Tibial artery (tissue), 4 donors: ENCODE results near the gene NXPH2.

Experiments used
- DNase-seq, 2 donors: peaks; one replicate each; pipeline ENCODE4 v3.0.0-alpha.2; 2019
- H3K27ac ChIP-seq, 2 donors: fragments of 200-600 bp; sonication (generic) in 1 of 2; 1 replicate in 1 of 2; 2 replicates in 1 of 2; pipeline ENCODE4 v1.5.1; 2018 to 2019; ENCODE audit warnings: mild to moderate bottlenecking in 1 of 2
- H3K27me3 ChIP-seq, 2 donors: fragments of 200-600 bp; sonication (generic) in 1 of 2; one replicate each; pipeline versions ENCODE4 v1.5.1 to v1.6.0; 2016 to 2019
- H3K36me3 ChIP-seq, 3 donors: fragments of 200-600 bp; sonication (generic) in 2 of 3; one replicate each; pipeline ENCODE4 v1.5.1; 2016 to 2019; ENCODE audit warnings: mild to moderate bottlenecking in 2 of 3
- H3K4me1 ChIP-seq, 4 donors: fragments of 200-600 bp; sonication (generic) in 2 of 4; 1 replicate in 3 of 4; 2 replicates in 1 of 4; pipeline ENCODE4 v1.5.1; 2016 to 2019
- H3K4me3 ChIP-seq, 2 donors: fragments of 200-600 bp; sonication (generic) in 1 of 2; 1 replicate in 1 of 2; 2 replicates in 1 of 2; pipeline ENCODE4 v1.5.1; 2018 to 2019; ENCODE audit warnings: mild to moderate bottlenecking in 2 of 2
- H3K9me3 ChIP-seq, 3 donors: fragments of 200-600 bp; sonication (generic) in 1 of 3; one replicate each; pipeline ENCODE4 v1.5.1; 2016 to 2019
- intact Hi-C: fragments of 100-400 bp; cut with DNase I; formaldehyde crosslinking; loops from one replicate; pipeline ENCODE4 v1.15.0; 2023; ENCODE audit warnings: low total_unique reads
- TF ChIP-seq, protein P1 (sequence below), 2 experiments: fragments of 200-600 bp in 1 of 2; fragments of 450-650 bp in 1 of 2; IDR thresholded peaks; one replicate each; pipeline ENCODE4 v1.5.1; 2017 to 2019; ENCODE audit warnings: antibody characterized with exemption in 2 of 2, mild to moderate bottlenecking in 1 of 2, moderate library complexity in 1 of 2

The NXPH2 gene

DNA sequence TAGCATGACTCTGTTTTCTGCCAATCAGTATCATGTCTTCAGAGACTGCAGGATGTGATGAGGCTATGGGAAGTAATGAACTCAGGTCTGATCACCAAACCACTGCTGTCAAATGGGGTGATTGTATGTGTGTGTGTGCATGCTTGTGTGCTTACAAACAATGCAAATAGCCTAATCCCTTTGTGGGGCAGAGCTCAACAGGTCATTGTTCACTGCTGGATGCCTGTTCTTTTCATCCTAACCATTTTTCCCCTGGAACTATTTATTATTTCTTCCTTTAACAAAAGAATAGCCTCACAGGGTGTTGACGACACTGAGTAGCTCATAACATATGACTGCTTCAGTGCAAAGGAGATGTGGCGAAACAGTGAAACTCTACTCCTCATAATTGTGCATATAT lies 55.9 kb downstream of the NXPH2 start:
- Histone ChIP-seq H3K27me3 (no peaks in the 10 kb centered on the region), H3K36me3 (no peaks in the 10 kb centered on the region), H3K9me3 (no peaks in the 10 kb centered on the region), H3K27ac (no peak overlapping the region), H3K4me3 (no peak overlapping the region), H3K4me1 (no peaks in the 10 kb centered on the region)
- TF ChIP-seq, protein P1, sequence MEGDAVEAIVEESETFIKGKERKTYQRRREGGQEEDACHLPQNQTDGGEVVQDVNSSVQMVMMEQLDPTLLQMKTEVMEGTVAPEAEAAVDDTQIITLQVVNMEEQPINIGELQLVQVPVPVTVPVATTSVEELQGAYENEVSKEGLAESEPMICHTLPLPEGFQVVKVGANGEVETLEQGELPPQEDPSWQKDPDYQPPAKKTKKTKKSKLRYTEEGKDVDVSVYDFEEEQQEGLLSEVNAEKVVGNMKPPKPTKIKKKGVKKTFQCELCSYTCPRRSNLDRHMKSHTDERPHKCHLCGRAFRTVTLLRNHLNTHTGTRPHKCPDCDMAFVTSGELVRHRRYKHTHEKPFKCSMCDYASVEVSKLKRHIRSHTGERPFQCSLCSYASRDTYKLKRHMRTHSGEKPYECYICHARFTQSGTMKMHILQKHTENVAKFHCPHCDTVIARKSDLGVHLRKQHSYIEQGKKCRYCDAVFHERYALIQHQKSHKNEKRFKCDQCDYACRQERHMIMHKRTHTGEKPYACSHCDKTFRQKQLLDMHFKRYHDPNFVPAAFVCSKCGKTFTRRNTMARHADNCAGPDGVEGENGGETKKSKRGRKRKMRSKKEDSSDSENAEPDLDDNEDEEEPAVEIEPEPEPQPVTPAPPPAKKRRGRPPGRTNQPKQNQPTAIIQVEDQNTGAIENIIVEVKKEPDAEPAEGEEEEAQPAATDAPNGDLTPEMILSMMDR (IDR thresholded peaks at IDR 0.05) = no peak
- intact Hi-C loops = no loop called here
- no peak for DNase-seq

DNA sequence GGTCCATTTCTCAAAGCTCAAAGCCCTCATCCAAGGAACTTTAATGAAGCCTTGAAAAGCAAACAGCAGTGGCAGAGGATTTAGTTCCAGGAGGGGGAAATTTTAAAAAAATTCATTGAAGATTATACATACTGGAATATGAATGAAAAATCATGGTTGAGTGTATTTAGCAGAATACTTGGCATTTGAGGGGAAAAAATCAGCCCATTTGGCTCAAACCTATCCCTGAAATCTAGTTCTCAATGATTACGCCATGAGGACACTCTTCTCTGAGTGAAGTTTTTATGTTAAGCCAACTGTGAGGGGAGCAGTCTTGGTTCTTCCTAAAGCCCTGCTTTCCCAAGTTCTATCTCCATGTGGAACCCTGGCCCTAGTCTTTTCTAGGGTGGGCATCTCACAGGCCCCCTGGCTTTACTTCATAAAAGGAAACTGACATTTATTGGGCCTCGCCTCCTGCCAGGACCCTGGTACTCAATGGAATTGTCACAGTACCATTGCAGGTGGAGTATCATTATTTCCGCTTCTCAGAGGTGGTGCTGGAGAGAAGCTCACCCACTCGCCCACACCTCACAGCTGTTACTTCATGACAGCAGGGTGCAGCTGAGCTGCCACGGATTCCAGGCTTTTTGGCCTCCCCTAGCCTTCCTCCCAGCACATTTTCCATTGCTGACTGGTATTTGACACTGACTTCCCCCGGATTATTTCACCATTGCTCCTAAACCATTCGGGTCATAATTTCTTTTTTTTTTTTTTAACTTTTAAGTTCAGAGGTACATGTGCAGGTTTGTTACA lies 56.8 kb downstream of the NXPH2 start:
- H3K36me3 ChIP-seq = no peaks in the 10 kb centered on the region
- H3K4me3 ChIP-seq = no peak overlapping the region
- H3K9me3 ChIP-seq = no peaks in the 10 kb centered on the region
- H3K4me1 ChIP-seq = no peaks in the 10 kb centered on the region
- TF ChIP-seq, protein P1 (IDR thresholded peaks at IDR 0.05) = no peak
- no peak overlapping the region for H3K27ac ChIP-seq
- no peak for DNase-seq
- intact Hi-C loops = no loop called here
- no peaks in the 10 kb centered on the region for H3K27me3 ChIP-seq

DNA sequence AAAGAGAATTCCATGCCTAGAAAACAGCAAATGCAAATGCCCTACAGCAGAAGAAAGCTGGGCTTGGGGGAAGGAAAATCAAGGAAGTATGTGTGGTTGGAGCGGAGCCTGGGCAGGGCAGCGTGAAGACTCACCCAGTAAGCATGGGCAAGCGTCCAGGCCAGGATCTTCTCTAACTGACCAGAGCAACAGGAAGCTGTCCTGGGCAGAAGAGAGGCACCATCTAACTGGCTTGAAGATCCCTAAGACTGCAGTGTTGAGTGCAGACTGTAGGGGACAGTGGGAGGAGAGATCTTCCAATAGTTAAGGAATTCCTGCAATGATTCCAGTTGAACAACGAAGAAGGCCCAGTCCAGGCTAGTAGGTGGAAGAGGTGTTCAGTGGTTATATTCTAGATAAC lies 57.9 kb downstream of the NXPH2 start:
- Histone ChIP-seq H3K27ac (no peak overlapping the region), H3K4me1 (no peaks in the 10 kb centered on the region), H3K36me3 (no peaks in the 10 kb centered on the region), H3K4me3 (no peak overlapping the region), H3K9me3 (no peaks in the 10 kb centered on the region), H3K27me3 (no peaks in the 10 kb centered on the region)
- peak in 1 of 2 donors; percentile 67 for DNase-seq
- TF ChIP-seq, protein P1 (IDR thresholded peaks at IDR 0.05) = no peak
- intact Hi-C loops = no loop called here

DNA sequence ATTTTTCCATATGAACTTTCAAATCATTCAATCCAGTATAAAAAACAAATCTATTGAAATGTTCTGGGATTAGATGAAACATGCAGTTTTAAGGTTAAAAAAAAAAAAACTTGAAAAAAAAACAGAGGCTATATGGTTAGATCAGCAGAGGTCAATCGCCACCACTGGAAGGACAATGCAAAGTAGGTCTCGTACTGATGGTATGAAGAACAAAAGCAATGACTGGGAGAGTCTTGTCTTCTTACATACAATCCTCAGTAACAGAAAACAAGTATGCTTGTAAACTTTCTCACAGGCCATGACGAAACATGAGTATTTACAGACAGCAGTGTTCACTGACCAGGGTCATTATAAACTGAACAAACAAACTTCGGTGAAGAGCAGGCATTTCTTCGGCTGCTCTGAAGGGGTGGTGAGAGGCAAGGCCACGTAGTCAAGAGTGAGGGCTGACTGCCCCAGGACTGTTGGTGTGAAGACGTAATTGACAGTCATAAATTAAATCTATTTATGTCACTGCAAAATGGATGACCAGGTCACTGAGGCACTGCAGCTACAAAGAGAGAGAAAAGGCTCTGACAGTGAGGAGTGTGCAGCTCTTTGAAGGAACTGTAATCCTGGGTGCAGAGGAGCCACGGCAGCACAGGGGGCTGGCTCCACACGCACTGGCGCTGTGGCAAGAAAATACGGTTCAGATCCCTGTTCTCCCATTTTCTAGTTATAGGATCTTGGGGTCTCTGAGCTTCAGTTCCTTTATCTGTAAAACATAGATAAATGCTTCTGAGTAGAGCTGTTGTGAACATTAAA lies 60.0 kb downstream of the NXPH2 start:
- intact Hi-C loops = no loop called here
- H3K27ac ChIP-seq = no peak overlapping the region
- no peaks in the 10 kb centered on the region for H3K36me3 ChIP-seq
- no peak overlapping the region for H3K4me3 ChIP-seq
- H3K4me1 ChIP-seq = no peaks in the 10 kb centered on the region
- TF ChIP-seq, protein P1 (IDR thresholded peaks at IDR 0.05) = no peak
- no peaks in the 10 kb centered on the region for H3K9me3 ChIP-seq
- H3K27me3 ChIP-seq = no peaks in the 10 kb centered on the region
- no peak for DNase-seq

DNA sequence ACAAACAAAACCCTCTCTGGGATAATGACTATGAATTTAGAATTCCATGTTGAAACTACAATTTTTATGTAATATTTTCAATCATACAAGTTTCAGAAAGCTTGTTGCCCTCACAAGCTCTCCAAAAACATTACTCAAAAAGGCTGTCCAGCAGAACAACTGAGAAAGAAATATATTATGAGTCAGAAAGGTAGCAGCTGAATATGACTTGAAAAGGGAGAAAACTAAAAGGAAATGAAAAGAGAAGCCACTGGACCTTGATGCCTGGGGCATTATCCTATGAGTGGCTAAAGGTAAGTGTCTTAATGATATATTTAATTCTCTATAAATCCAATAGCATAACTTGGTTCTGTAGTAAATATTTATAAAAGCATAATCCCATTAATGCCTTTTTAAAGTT lies 61.8 kb downstream of the NXPH2 start:
- no peaks in the 10 kb centered on the region for H3K9me3 ChIP-seq
- TF ChIP-seq, protein P1 (IDR thresholded peaks at IDR 0.05) = no peak
- no peak overlapping the region for H3K27ac ChIP-seq
- H3K4me1 ChIP-seq = no peaks in the 10 kb centered on the region
- H3K27me3 ChIP-seq = no peaks in the 10 kb centered on the region
- DNase-seq = no peak
- no peak overlapping the region for H3K4me3 ChIP-seq
- intact Hi-C loops = no loop called here
- no peaks in the 10 kb centered on the region for H3K36me3 ChIP-seq
